Endothelial cell of umbilical vein (primary cell): Measurements from ENCODE around the gene ARHGAP9. TPM values are rescaled to one million over a fixed set of nuclear protein-coding genes. Genes with fewer than 3 reads are reported as not detected.

Source experiments
- BruUV-seq: library from RNA; stranded (reverse); fragments of 400-500 nt; replicated peaks from 2 replicates; lab custom pipeline; 2021; lab: Mats Ljungman, UMichigan
- CTCF ChIA-PET: fragments of 300-600, 350-600 bp; sonication (Branson Sonifier 250); formaldehyde crosslinking; loops from one replicate; lab custom pipeline; 2021; ENCODE audit warnings: antibody characterized with exemption, inconsistent platforms; lab: Charles Lee
- POLR2A ChIA-PET: fragments of 300-600, 350-600 bp; sonication (Branson Sonifier 250); formaldehyde crosslinking; loops from one replicate; lab custom pipeline; 2021; ENCODE audit warnings: antibody characterized with exemption, inconsistent platforms; lab: Charles Lee
- DNase-seq: peaks from one replicate; pipeline ENCODE4 v3.0.0-alpha.2; 2011; ENCODE audit warnings: low read depth, low spot score
- FAIRE-seq: peaks from 2 replicates; lab custom pipeline; 2011; peaks lifted over from hg19 to GRCh38; lab: Jason Lieb, UNC
- H2AFZ ChIP-seq: 2 replicates; pipeline ENCODE4 v1.6.0; 2012; ENCODE audit warnings: low read depth, low read length, control low read depth, inconsistent platforms
- H3K27ac ChIP-seq: 2 replicates; pipeline ENCODE4 v1.5.1; 2011; ENCODE audit warnings: low read depth, mild to moderate bottlenecking, control low read depth, low read length, moderate library complexity; ENCODE audit not compliant: insufficient read depth
- H3K27me3 ChIP-seq, 2 experiments: 2 replicates each; pipeline versions ENCODE4 v1.6.0 to v1.6.1; 2011; ENCODE audit warnings: low read length in 2 of 2, mixed read lengths in 1 of 2; ENCODE audit not compliant: control insufficient read depth in 2 of 2, insufficient read depth in 2 of 2
- H3K36me3 ChIP-seq, 2 experiments: 2 replicates in 1 of 2; 3 replicates in 1 of 2; pipeline ENCODE4 v1.5.1; 2011; ENCODE audit warnings: low read length in 2 of 2, mild to moderate bottlenecking in 1 of 2, moderate library complexity in 1 of 2; ENCODE audit not compliant: control insufficient read depth in 2 of 2, insufficient read depth in 2 of 2; ENCODE audit errors: extremely low read depth in 1 of 2
- H3K4me1 ChIP-seq: 3 replicates; pipeline ENCODE4 v1.5.1; 2011; ENCODE audit warnings: mild to moderate bottlenecking, low read length; ENCODE audit not compliant: control insufficient read depth, insufficient read depth; ENCODE audit errors: extremely low read depth
- H3K4me2 ChIP-seq: 2 replicates; pipeline ENCODE4 v1.6.1; 2011; ENCODE audit warnings: low read length, control low read depth, mixed read lengths; ENCODE audit not compliant: insufficient read depth
- H3K4me3 ChIP-seq, 3 experiments: fragments of 200-600 bp in 1 of 3; sonication (generic), shearing (Covaris generic) in 1 of 3; replicated peaks in 1 of 3; 2 replicates each; pipeline ENCODE4 v1.5.1; 2011 to 2016; ENCODE audit warnings: control low read depth in 3 of 3, low read length in 3 of 3, mild to moderate bottlenecking in 2 of 3, inconsistent platforms in 1 of 3, low read depth in 1 of 3, moderate library complexity in 1 of 3; ENCODE audit not compliant: insufficient read depth in 1 of 3
- H3K79me2 ChIP-seq: 2 replicates; pipeline ENCODE4 v1.6.0; 2012; ENCODE audit warnings: low read length, inconsistent platforms; ENCODE audit not compliant: control insufficient read depth, insufficient read depth
- H3K9ac ChIP-seq: replicated peaks from 2 replicates; pipeline ENCODE3; 2011; ENCODE audit warnings: low read length, control low read depth; ENCODE audit not compliant: insufficient read depth; ENCODE audit errors: extremely low read depth
- H3K9me1 ChIP-seq: replicated peaks from 3 replicates; pipeline ENCODE4 v1.6.0; 2011; ENCODE audit warnings: mild to moderate bottlenecking, low read length; ENCODE audit not compliant: control insufficient read depth, insufficient read depth; ENCODE audit errors: extremely low read depth
- H3K9me3 ChIP-seq: replicated peaks from 2 replicates; pipeline ENCODE4 v1.5.1; 2012; ENCODE audit warnings: low read length, inconsistent platforms; ENCODE audit not compliant: control insufficient read depth, insufficient read depth
- H4K20me1 ChIP-seq: replicated peaks from 2 replicates; pipeline ENCODE3; 2011; ENCODE audit warnings: mild to moderate bottlenecking, low read length; ENCODE audit not compliant: control insufficient read depth, insufficient read depth; ENCODE audit errors: extremely low read depth
- CTCF ChIP-seq, 2 donors: IDR thresholded peaks; 1 replicate in 1 of 2; 2 replicates in 1 of 2; pipeline ENCODE4 v1.5.1; 2011; ENCODE audit warnings: low read length in 2 of 2, mild to moderate bottlenecking in 2 of 2, moderate library complexity in 2 of 2, control low read depth in 1 of 2, inconsistent platforms in 1 of 2, low read depth in 1 of 2; ENCODE audit not compliant: insufficient read depth in 1 of 2; ENCODE audit errors: extremely low read depth in 1 of 2
- FOS ChIP-seq: IDR thresholded peaks from 2 replicates; pipeline ENCODE4 v1.6.1; 2011; ENCODE audit warnings: mild to moderate bottlenecking, low read length, moderate library complexity, borderline replicate concordance; ENCODE audit not compliant: insufficient read depth
- GATA2 ChIP-seq: IDR thresholded peaks from 2 replicates; pipeline ENCODE4 v1.7.0; 2011; ENCODE audit warnings: low read depth, mild to moderate bottlenecking, moderate library complexity, mixed read lengths, low read length; ENCODE audit not compliant: insufficient read length, insufficient read depth
- JUN ChIP-seq: IDR thresholded peaks from 2 replicates; pipeline ENCODE4 v1.6.1; 2011; ENCODE audit warnings: borderline replicate concordance, low read depth; ENCODE audit not compliant: insufficient read length, insufficient read depth
- MAX ChIP-seq: IDR thresholded peaks from 2 replicates; pipeline ENCODE4 v1.6.1; 2011; ENCODE audit not compliant: insufficient read depth, insufficient read length
- MYC ChIP-seq: IDR thresholded peaks from one replicate; pipeline ENCODE4 v1.6.1; 2011; ENCODE audit warnings: mild to moderate bottlenecking, low read depth, low read length
- POLR2A ChIP-seq: IDR thresholded peaks from 2 replicates; pipeline ENCODE4 v1.6.1; 2012; ENCODE audit warnings: low read depth, mild to moderate bottlenecking, control low read depth, low read length
- dilution Hi-C: fragments of 300-500 bp; cut with MboI; formaldehyde crosslinking; loops from one replicate; pipeline ENCODE4 v1.15.0; 2019; ENCODE audit warnings: low sequenced_read_pairs; ENCODE audit not compliant: extremely low pct_ligation_motif_present
- intact Hi-C: fragments of 100-400 bp; cut with micrococcal nuclease; formaldehyde crosslinking; loops from one replicate; pipeline ENCODE4 v1.10.0; 2022
- polyA plus RNA-seq, 4 experiments: library from polyadenylated mRNA; depleted of rRNA in 3 of 4; stranded (reverse) in 3 of 4; unstranded in 1 of 4; fragments of >200 nt; gene quantifications; 2 replicates each; pipeline versions ENCODE4 v1.2.1 to v1.2.3, GENCODE V29; 2011 to 2012; ENCODE audit warnings: missing spikeins in 1 of 4
- total RNA-seq: library from RNA; stranded (reverse); gene quantifications from 2 replicates; pipeline ENCODE4 v1.2.3, GENCODE V29; 2021

The ARHGAP9 gene
- total and polyA plus RNA-seq, 2 donors (not counting 3 experiments of a cell fraction or from before 2014, with no cell fraction given), result 0.25 to 0.38 TPM

- FAIRE-seq, result no peak
- H3K4me3 ChIP-seq, result no peak overlapping the region
Measured at GRCh38 chr12:57460468-57460784, 19.2 kb downstream of the ARHGAP9 start.

More at GRCh38 chr12:57460468-57460784, 19.2 kb downstream of the ARHGAP9 start:
- no TSS peak for BruUV-seq
- H3K9me1 ChIP-seq, result no peaks in the 10 kb centered on the region
- intact Hi-C loops (no loop called here), dilution Hi-C loops (no loop called here)
- H3K9ac ChIP-seq, result no peak overlapping the region
- no peaks in the 10 kb centered on the region for H4K20me1 ChIP-seq
- no peaks in the 10 kb centered on the region for H3K79me2 ChIP-seq
- no peaks in the 10 kb centered on the region for H3K9me3 ChIP-seq
- H3K4me2 ChIP-seq, result no peak overlapping the region
- ChIA-PET POLR2A (interaction anchor here (0.6 kb wide), 1 partner anchor 146 kb away, joined by 4 read pairs; no protein-coding TSS in a partner anchor), CTCF (no interaction called here)
- H3K36me3 ChIP-seq, result no peaks in the 10 kb centered on the region
- DNase-seq, result no peak
- peaks cover 14% of the 10 kb centered on the region for H3K4me1 ChIP-seq
- TF ChIP-seq GATA2, result no peak
- no peak for TF ChIP-seq CTCF (IDR thresholded peaks at IDR 0.05; ENCODE audit: extremely low read depth in 1 of 2, insufficient read depth in 1 of 2, low read depth in 1 of 2, low read length in 2 of 2)
- no peak for TF ChIP-seq POLR2A
- no peak for TF ChIP-seq FOS
- TF ChIP-seq MAX, result no peak
- TF ChIP-seq JUN, result no peak
- no peak for TF ChIP-seq MYC
- H3K27me3 ChIP-seq, result peaks cover 5 to 10% of the 10 kb centered on the region in 2 experiments
- H3K27ac ChIP-seq, result no peak overlapping the region
- no peak overlapping the region for H2AFZ ChIP-seq
